T-helper 22 cell (primary cell): ENCODE results near the gene ZMYND15.
A peak's percentile ranks its signal among the peaks of the same experiment; 100 is the strongest.

Experiments used
- DNase-seq: peaks from one replicate; pipeline ENCODE4 v3.0.0-alpha.2; 2020; ENCODE audit warnings: low read depth

The ZMYND15 gene

GRCh38 chr17:4715063-4715744, 24.4 kb upstream of the ZMYND15 start:
- peak; percentile 65 for DNase-seq

DNA sequence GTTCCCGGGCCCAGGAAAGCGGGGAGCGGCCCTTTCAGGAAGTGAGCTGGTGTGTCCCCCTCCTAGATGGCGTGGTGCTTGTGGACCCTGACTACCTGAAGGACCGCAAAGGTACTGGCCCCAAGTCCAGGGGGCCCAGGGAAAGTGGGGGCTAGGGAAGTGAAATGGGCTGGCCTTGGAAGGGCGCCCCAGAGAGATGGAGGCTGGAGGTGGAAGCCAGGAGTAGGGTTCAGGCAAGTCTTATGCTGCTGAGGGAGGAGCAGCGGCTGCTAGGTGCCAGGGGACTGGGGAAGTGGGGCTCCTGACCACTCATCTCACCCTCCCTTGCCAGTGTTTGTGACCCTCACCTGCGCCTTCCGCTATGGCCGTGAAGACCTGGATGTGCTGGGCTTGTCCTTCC, 23.6 kb upstream of the ZMYND15 start:
- DNase-seq, result no peak

GRCh38 chr17:4717791-4718190, 21.8 kb upstream of the ZMYND15 start:
- no peak for DNase-seq

DNA sequence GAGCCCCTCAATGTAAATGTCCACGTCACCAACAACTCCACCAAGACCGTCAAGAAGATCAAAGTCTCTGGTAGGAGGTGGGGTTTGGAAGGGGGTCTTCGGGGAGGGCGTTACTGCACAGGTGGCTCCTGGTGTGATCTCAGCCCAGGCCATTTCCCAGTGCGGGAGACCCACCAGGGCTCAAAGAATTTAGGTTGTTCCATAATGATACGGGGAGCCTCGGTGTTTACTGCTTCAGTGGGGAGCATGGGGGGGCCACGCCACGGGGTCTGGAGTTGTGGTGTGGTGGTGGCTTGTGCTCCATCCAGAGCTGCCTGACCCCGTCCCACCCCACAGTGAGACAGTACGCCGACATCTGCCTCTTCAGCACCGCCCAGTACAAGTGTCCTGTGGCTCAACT, 21.4 kb upstream of the ZMYND15 start:
- DNase-seq, result no peak

- no peak for DNase-seq
These were observed 20.5 kb upstream of the ZMYND15 start for GRCh38 chr17:4719146-4719545.

GRCh38 chr17:4719684-4720221, 19.9 kb upstream of the ZMYND15 start:
- no peak for DNase-seq

DNA sequence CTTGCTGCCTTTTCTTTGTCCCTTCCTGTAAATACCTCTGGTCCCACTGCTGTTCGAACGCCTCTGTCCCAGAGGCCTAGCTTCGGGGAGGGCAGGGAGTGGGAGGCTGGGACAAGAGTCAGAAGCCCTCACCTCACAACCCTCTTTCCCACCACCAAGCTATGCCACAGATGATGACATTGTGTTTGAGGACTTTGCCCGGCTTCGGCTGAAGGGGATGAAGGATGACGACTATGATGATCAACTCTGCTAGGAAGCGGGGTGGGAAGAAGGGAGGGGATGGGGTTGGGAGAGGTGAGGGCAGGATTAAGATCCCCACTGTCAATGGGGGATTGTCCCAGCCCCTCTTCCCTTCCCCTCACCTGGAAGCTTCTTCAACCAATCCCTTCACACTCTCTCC, 18.8 kb upstream of the ZMYND15 start:
- DNase-seq, result no peak

DNA sequence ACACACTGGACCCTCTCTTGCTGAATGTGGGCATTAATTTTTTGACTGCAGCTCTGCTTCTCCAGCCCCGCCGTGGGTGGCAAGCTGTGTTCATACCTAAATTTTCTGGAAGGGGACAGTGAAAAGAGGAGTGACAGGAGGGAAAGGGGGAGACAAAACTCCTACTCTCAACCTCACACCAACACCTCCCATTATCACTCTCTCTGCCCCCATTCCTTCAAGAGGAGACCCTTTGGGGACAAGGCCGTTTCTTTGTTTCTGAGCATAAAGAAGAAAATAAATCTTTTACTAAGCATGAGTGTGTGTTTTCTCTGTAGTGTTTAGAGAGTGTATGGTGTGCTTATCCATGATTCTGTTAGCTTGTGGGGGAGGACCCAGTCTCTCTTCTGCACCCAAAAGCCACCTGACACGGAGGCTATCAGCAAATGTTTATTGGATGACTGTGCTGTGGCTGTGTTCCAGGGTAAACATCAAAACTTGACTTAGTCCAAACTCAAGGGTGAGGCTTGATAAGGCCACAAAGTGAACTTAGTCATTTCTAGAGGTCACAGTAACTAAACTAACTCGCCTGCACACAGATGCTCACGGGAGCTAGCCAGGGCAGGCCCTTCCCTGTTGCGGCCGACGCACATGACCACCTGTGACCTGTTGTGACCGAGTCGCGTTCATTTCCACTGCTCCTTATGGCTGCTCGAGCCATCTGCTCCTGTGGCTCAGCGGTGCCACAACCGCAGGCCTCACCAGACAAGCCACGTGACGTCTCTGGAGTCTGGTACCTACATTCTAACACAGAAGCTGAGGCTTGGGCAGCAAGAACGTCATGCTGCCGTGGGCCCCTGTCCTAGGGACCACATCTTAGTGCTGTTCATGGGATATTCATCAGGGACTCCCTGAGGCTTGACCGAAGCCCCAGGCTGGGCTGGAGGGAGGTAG, 18.2 kb upstream of the ZMYND15 start:
- no peak for DNase-seq

- DNase-seq, result no peak
These were observed 16.9 kb upstream of the ZMYND15 start for GRCh38 chr17:4722678-4723240.

DNA sequence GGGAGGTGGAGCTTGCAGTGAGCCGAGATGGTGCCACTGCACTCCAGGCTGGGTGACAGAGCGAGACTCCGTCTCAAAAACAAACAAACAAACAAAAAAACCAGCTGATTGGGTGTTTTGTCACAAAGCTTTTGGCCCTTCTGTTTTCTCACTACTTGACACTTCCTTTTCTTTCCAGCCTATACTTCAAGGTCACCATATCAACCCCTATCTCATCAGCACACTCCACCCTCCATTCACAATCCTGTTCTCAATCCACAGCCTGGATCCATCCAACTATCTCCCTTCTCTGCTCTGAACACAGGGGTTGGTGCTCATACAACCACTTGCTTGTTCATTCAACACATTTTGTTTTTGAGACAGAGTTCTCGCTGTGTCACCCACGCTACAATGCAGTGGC, 15.0 kb upstream of the ZMYND15 start:
- DNase-seq, result no peak

DNA sequence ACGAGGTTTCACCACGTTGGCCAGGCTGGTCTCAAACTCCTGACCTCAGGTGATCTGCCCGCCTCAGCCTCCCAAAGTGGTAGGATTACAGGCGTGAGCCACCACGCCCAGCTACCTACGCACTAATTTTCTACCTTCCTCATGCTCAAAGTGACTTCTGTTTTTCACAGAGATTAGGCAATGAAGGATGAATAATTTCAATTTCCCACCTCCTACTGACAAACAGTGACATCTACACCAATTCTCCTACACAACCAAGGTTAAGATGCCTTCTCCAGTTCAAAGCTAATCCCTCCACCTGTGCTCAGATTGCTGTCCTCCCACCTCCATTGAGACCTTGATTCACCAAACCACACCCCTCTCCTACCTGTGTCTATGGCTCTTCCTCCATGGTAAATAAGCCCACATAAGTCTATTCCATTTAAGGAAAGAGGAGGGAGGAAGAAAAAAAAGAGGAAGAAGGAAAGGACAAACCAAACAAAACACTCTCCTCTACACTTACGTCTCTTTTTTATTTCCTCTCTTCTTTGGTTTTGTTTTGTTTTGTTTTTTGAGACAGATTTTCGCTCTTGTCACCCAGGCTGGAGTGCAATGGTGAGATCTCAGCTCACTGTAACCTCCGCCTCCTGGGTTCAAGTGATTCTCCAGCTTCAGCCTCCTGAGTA, 13.9 kb upstream of the ZMYND15 start:
- DNase-seq, result no peak

DNA sequence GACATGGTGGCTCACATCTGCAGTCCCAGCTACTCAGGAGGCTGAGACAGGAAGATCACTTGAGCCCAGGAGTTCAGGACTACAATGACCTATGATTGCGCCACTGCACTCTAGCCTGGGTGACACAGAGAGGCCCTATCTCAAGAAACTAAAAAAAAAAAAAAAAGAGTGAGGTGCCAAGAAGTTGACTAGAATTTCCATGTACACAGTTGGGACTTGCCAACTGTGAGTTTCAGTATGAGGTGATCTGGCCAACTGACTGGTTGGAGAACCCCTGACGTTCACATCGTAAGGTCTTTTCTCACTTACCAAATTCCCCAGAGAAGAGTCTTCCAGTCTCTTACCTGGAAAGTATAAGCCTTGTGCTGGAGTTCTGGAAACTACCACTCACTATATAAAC, 11.5 kb upstream of the ZMYND15 start:
- no peak for DNase-seq

GRCh38 chr17:4733073-4733531, 6.5 kb upstream of the ZMYND15 start:
- DNase-seq, result no peak

GRCh38 chr17:4734857-4735475, 4.7 kb upstream of the ZMYND15 start:
- no peak for DNase-seq

DNA sequence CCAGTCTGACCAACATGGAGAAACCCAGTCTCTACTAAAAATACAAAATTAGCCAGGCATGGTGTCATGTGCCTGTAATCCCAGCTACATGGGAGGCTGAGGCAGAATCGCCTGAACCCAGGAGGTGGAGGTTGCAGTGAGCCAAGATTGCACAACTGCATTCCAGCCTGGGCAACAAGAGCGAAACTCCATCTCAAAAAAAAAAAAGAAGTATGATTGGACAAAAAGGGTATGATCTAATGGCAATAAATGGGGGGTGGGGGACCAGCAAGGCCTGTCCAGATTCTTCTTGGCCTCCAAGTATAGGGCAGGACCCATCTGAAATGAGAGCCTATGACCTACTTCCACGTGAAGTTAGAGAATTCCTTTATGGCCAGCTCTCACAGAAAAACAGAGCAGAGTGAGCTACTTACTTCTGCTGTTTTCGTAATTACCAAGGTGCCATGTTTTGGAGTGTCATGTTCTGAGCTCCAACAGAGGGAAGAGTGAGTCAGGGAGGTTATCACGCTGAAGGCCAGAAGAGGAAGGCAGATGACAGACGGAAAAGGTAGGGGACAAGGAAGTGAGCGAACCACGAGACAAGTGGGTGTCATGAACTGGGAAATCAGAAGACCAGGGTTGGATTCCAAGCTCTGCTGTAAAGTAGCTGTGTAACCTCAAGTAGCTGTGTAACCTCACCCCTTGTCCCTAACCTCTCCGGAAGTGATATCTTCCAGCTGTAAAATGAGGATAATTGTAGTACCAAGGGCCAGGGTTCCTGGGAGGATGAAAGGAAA, 3.6 kb upstream of the ZMYND15 start:
- DNase-seq, result no peak

- DNase-seq, result no peak
These were observed 1.2 kb upstream of the ZMYND15 start for GRCh38 chr17:4738136-4739121.

GRCh38 chr17:4740025-4740351, 355 bp downstream of the ZMYND15 start:
- no peak for DNase-seq

DNA sequence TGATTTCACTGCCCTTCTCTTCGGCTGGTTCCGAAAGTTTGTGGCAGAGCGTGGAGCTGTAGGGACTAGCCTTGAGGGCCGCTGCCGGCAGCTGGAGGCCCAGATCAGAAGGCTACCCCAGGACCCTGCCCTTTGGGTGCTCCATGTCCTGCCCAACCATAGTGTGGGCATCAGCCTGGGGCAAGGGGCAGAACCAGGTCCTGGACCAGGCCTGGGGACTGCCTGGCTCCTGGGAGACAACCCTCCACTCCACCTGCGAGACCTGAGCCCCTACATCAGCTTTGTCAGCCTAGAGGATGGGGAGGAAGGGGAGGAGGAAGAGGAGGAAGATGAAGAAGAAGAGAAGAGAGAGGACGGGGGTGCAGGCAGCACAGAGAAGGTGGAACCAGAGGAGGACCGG, 951 bp downstream of the ZMYND15 start:
- no peak for DNase-seq

- DNase-seq, result no peak
These were observed 1.9 kb downstream of the ZMYND15 start for GRCh38 chr17:4741544-4741943.

DNA sequence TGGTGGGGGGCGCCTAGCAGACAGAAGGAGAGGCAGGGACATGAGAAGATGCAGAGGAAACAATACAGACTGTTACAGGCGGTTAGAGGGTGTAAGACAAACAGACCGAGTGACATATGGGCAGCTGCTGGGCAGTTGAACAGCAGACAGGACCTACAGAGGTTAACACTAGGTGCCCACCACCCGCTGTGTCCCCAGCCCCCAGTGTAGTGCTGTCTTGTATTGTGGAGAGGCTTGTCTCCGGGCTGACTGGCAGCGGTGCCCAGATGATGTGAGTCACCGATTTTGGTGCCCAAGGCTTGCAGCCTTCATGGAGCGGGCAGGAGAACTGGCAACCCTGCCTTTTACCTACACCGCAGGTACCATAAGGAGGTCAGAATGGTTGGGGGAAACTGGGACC, 2.5 kb downstream of the ZMYND15 start:
- DNase-seq, result no peak
